Gastrocnemius medialis (tissue), 4 donors: Measurements from ENCODE around the gene KRT85. TPM values are rescaled to one million over a fixed set of nuclear protein-coding genes. Genes with fewer than 3 reads are reported as not detected.

Source experiments
- ATAC-seq, 2 donors: fragments of 150-250 bp; one replicate each; pipeline ENCODE4 v1.9.1; 2016
- DNase-seq, 2 donors: peaks; one replicate each; pipeline ENCODE4 v3.0.0-alpha.2; 2019
- H3K27ac ChIP-seq, 4 donors: fragments of 200-600 bp; sonication (generic); 1 replicate in 1 of 4; 2 replicates in 3 of 4; pipeline ENCODE4 v1.5.1; 2016 to 2018; ENCODE audit warnings: mild to moderate bottlenecking in 2 of 4, moderate library complexity in 1 of 4
- H3K27me3 ChIP-seq, 3 donors: fragments of 200-600 bp; sonication (generic) in 2 of 3; 1 replicate in 1 of 3; 2 replicates in 2 of 3; pipeline versions ENCODE4 v1.5.1 to v1.6.0; 2016 to 2019; ENCODE audit warnings: mild to moderate bottlenecking in 1 of 3, moderate library complexity in 1 of 3
- H3K36me3 ChIP-seq, 2 donors: fragments of 200-600 bp; sonication (generic) in 1 of 2; one replicate each; pipeline ENCODE4 v1.5.1; 2017 to 2018
- H3K4me1 ChIP-seq, 2 donors: fragments of 200-600 bp; sonication (generic) in 1 of 2; one replicate each; pipeline ENCODE4 v1.5.1; 2016 to 2017; ENCODE audit warnings: mild to moderate bottlenecking in 2 of 2
- H3K4me3 ChIP-seq, 4 donors: fragments of 200-600 bp; sonication (generic) in 3 of 4; 1 replicate in 1 of 4; 2 replicates in 3 of 4; pipeline ENCODE4 v1.5.1; 2016 to 2019; ENCODE audit warnings: mild to moderate bottlenecking in 2 of 4
- H3K9me3 ChIP-seq, 3 donors: fragments of 200-600 bp; sonication (generic) in 2 of 3; 1 replicate in 1 of 3; 2 replicates in 2 of 3; pipeline ENCODE4 v1.5.1; 2016 to 2019
- CTCF ChIP-seq, 5 experiments: fragments of 450-650 bp in 3 of 5; fragments of 200-600 bp in 2 of 5; sonication (generic) in 2 of 5; IDR thresholded peaks in 4 of 5; conservative IDR thresholded peaks in 1 of 5; 1 replicate in 4 of 5; 2 replicates in 1 of 5; pipeline ENCODE4 v1.5.1; 2016 to 2019; ENCODE audit warnings: antibody characterized with exemption in 5 of 5, mild to moderate bottlenecking in 3 of 5, moderate library complexity in 3 of 5
- POLR2A ChIP-seq, 2 donors: fragments of 450-650 bp; IDR thresholded peaks; one replicate each; pipeline ENCODE4 v1.6.1; 2017; ENCODE audit warnings: antibody characterized with exemption in 2 of 2, mild to moderate bottlenecking in 2 of 2, moderate library complexity in 2 of 2
- in situ Hi-C, 4 donors: fragments of 200-750 bp; cut with MboI; loops; one replicate each; pipeline versions ENCODE4 v1.15.0 to v1.8.0; 2017; ENCODE audit warnings: low sequenced_read_pairs in 4 of 4
- intact Hi-C: fragments of 100-400 bp; cut with DNase I; formaldehyde crosslinking; loops from one replicate; pipeline ENCODE4 v1.15.1; 2023; ENCODE audit warnings: low total_unique reads
- total RNA-seq, 4 donors: library from RNA; depleted of rRNA; stranded (reverse); fragments of >200 nt; gene quantifications; one replicate each; pipeline versions ENCODE4 v1.1.0 to v1.2.3, GENCODE V29; 2016

Gene KRT85
- total RNA-seq, 4 donors from 2014 or later = not detected

- H3K36me3 ChIP-seq = no peaks in the 10 kb centered on the region
These were observed 35.1 kb upstream of the KRT85 start for GRCh38 chr12:52402377-52402776.

GRCh38 chr12:52401926-52402325 lies 34.6 kb upstream of the KRT85 start:
- intact Hi-C loops = no loop called here
- DNase-seq (no peak), ATAC-seq (no peak)
- Histone ChIP-seq H3K27me3 (peaks cover 0 to 10% (median 9%) of the 10 kb centered on the region in 3 donors), H3K36me3 (no peaks in the 10 kb centered on the region), H3K27ac (no peak overlapping the region), H3K4me1 (no peaks in the 10 kb centered on the region), H3K9me3 (no peaks in the 10 kb centered on the region), H3K4me3 (no peak overlapping the region)
- TF ChIP-seq CTCF (IDR thresholded peaks at IDR 0.05 in 4 of 5, conservative IDR thresholded peaks at IDR 0.05 in 1 of 5) (no peak), POLR2A (IDR thresholded peaks at IDR 0.05) (no peak)
- in situ Hi-C loops = no loop called here

More at GRCh38 chr12:52402377-52402776, 35.1 kb upstream of the KRT85 start:
- peaks cover 0 to 10% (median 6%) of the 10 kb centered on the region in 3 donors for H3K27me3 ChIP-seq
- ATAC-seq (no peak), DNase-seq (no peak)
- no peak overlapping the region for H3K4me3 ChIP-seq
- no peaks in the 10 kb centered on the region for H3K9me3 ChIP-seq
- no peak overlapping the region for H3K27ac ChIP-seq
- in situ Hi-C loops (no loop called here), intact Hi-C loops (no loop called here)
- H3K4me1 ChIP-seq = no peaks in the 10 kb centered on the region
- TF ChIP-seq CTCF (IDR thresholded peaks at IDR 0.05 in 4 of 5, conservative IDR thresholded peaks at IDR 0.05 in 1 of 5) (no peak), POLR2A (IDR thresholded peaks at IDR 0.05) (no peak)

- DNase-seq = no peak
- in situ Hi-C loops = no loop called here
These were observed 34.2 kb upstream of the KRT85 start for GRCh38 chr12:52401526-52401925.

GRCh38 chr12:52400906-52401305 lies 33.6 kb upstream of the KRT85 start:
- ATAC-seq (no peak), DNase-seq (no peak)
- in situ Hi-C loops (no loop called here), intact Hi-C loops (no loop called here)
- Histone ChIP-seq H3K27me3 (peaks cover 0 to 13% (median 10%) of the 10 kb centered on the region in 3 donors), H3K4me3 (no peak overlapping the region), H3K36me3 (no peaks in the 10 kb centered on the region), H3K9me3 (no peaks in the 10 kb centered on the region), H3K4me1 (no peaks in the 10 kb centered on the region), H3K27ac (no peak overlapping the region)
- TF ChIP-seq CTCF (IDR thresholded peaks at IDR 0.05 in 4 of 5, conservative IDR thresholded peaks at IDR 0.05 in 1 of 5) = no peak
- TF ChIP-seq POLR2A (IDR thresholded peaks at IDR 0.05) = no peak

More at GRCh38 chr12:52401526-52401925, 34.2 kb upstream of the KRT85 start:
- no peak for TF ChIP-seq CTCF (IDR thresholded peaks at IDR 0.05 in 4 of 5, conservative IDR thresholded peaks at IDR 0.05 in 1 of 5)
- Histone ChIP-seq H3K4me3 (no peak overlapping the region), H3K27ac (no peak overlapping the region), H3K4me1 (no peaks in the 10 kb centered on the region), H3K27me3 (peaks cover 0 to 12% (median 10%) of the 10 kb centered on the region in 3 donors), H3K36me3 (no peaks in the 10 kb centered on the region), H3K9me3 (no peaks in the 10 kb centered on the region)
- no peak for ATAC-seq
- intact Hi-C loops = no loop called here

GRCh38 chr12:52399756-52400155 lies 32.5 kb upstream of the KRT85 start:
- Histone ChIP-seq H3K27me3 (peaks cover 0 to 13% (median 10%) of the 10 kb centered on the region in 3 donors), H3K9me3 (no peaks in the 10 kb centered on the region), H3K36me3 (no peaks in the 10 kb centered on the region), H3K4me3 (no peak overlapping the region), H3K27ac (no peak overlapping the region), H3K4me1 (no peaks in the 10 kb centered on the region)
- intact Hi-C loops = no loop called here
- TF ChIP-seq POLR2A (IDR thresholded peaks at IDR 0.05) (no peak), CTCF (IDR thresholded peaks at IDR 0.05 in 4 of 5, conservative IDR thresholded peaks at IDR 0.05 in 1 of 5) (no peak)
- DNase-seq (no peak), ATAC-seq (no peak)
- in situ Hi-C loops = loop anchor here in 1 of 4 donors (25.0 kb wide), 1 partner anchor 588 kb away; no protein-coding TSS in a partner anchor
